GM21619 (cell line): ENCODE measurements around the gene NTM.

ENCODE experiments used
- ATAC-seq: cut with Tn5 transposase; IDR thresholded peaks from one replicate; pipeline ENCODE4 v1.9.1; 2021; ENCODE audit not compliant: unreplicated experiment

NTM gene

GRCh38 chr11:131845255-131845654 lies 474.8 kb downstream of the NTM start:
- no peak for ATAC-seq

- no peak for ATAC-seq
These were observed 479.1 kb downstream of the NTM start for GRCh38 chr11:131849485-131849884.

GRCh38 chr11:131850507-131850906 lies 480.1 kb downstream of the NTM start:
- no peak for ATAC-seq

- ATAC-seq, result no peak
These were observed 481.7 kb downstream of the NTM start for GRCh38 chr11:131851964-131852755.

GRCh38 chr11:131852757-131853156 lies 482.3 kb downstream of the NTM start:
- no peak for ATAC-seq

- ATAC-seq, result no peak
These were observed 484.0 kb downstream of the NTM start for GRCh38 chr11:131854391-131854790.

DNA sequence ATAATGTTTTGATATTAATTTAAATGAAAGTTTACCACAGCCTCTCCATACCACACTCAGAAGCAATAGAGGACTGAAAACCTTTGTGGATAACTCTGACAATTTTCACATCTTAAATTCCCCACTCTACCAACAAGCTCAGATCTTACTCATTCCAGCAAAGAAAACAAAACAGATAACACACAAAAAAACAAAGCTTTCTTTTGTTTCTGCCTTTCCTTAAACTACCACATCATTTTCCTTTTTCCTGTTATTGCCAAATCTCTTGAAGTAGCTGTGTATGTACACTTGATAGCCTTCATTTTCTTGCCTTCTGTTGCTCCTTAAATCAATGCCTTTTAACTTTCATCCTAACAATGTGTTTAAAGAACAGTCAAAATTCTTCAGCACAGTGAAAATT lies 484.9 kb downstream of the NTM start:
- no peak for ATAC-seq

GRCh38 chr11:131857246-131857645 lies 486.8 kb downstream of the NTM start:
- no peak for ATAC-seq

- ATAC-seq, result no peak
These were observed 488.1 kb downstream of the NTM start for GRCh38 chr11:131858505-131858904.

GRCh38 chr11:131859538-131860210 lies 489.3 kb downstream of the NTM start:
- no peak for ATAC-seq

DNA sequence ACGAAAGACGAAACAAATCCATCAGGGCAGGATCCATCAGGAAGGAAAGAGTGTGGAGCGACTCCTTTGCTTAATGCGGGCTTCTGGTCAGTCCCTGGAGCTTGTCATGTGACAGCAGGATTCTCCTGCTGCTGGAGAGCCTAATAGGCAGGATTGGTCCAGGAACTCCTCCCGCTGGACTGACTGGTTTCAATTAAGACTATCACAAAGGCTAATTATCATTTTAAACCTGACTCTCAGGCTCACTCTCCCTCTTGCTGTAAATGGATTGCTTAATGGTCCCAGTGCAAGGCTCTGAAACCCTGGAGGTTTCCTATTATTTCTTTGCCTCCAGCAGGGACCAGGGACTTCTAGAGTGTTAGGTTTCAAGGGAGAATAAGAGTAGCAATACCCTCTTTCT lies 493.8 kb downstream of the NTM start:
- ATAC-seq, result no peak

DNA sequence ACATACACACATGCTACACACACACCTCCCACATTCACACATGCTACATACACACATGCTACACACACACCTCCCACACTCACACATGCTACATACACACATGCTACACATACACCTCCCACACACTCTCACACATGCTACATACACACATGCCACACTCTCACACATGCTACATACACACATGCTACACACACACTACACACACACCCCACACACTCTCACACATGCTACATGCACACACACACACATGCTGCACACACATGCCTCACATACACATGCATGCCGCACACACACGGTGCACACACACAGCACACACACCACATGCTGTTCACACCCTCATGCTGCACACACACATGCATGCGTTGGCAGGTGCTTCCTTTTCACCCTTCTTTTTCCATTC lies 495.4 kb downstream of the NTM start:
- no peak for ATAC-seq

DNA sequence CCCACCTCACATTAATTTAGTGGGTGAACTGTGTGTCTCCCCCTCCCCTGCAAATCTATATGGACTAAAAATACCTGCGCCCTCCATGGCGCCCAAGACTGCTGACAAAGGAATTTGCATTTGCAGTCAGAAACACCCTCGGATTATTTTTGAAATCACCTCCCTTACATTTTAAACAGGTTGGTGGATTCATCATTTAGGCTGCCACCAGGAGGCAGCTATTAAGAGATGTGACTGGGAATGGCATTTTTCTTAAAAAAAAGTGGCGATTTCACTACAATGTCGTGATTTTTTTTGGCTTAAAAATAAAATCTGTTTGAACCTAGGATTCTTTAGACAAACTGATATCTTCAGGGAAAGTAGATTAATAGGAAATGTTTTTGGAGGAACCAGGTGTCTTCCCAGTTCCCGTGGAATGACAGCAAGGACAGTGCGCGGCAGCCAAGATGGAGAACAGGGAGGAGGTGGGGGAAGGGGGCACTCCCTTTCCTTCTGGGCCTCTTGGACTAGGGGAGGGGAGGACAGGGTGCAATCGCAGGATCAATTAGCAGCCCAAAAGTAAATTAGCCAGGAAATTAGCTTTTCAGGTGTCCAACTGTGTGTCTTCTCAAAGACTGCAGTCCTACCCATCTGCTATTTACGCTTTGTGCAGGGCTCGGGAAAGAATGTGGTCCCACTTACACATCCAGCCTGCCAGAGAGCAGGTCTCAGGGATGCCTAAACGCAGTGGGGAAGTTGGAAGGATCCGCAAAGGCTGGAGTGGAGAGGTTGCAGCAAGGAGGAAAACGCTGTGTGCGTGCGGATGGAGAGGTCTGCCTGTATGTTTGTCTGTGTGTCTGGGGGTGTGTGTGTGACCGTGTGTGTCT lies 496.4 kb downstream of the NTM start:
- no peak for ATAC-seq

- no peak for ATAC-seq
These were observed 497.2 kb downstream of the NTM start for GRCh38 chr11:131867457-131868257.

DNA sequence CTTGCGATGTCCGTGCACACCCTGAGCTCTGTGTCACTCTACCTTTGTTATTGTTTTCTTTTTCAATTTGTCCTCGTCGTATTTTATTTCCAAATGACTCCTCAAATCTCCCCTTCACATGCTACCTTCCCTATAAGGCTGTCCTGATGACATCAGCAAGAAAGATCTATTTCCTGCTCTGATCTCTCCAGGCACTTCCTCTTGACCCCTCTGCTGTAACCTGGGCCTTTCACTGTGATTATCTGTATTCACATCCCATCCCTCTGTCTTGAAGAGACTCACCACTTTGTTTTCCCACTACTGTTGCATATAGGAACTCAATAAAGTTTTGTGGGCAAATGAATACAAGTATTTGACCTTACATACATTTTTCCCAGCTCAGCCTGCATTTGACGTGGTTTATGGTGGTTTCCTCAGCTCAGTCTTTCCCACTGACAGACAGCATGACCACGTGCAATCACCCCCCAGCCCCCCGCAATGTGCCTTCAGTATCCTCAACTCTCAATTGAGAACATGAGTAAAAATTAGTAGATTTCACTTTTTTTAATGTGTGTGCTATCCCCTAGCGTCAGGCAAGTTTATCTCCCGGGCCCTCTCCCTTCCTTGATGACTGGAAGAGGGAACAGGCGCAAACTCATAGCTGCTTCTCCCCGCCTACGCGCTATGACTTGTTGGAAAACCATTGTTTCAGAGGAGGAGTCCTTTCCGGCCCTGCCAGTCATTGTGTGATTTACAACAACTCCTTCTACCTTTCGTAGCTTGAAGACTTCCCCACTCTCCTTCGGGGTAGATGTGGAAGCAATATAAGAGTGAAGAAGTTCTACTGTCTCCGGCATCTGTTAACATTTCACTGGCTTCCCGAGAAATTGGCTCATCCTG lies 498.5 kb downstream of the NTM start:
- ATAC-seq, result no peak

DNA sequence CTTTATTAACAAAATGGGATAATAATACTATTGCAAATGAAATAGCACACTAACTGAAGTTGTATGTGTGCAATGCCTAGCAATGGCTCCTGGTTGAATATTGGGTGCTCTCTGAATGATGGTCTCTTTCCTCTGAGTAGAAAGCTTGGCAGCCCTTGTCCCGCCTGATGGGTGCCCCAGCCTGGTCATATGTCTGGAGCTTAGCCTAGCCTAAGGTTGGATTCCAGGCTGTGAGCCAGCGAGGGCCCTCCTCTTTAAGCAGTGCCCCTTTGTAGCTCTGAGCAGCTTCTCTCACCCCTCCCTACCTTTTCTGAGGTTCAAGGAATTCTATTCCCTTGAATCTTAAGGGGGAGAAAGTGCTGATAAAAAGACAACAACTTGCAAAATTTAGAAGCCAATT lies 499.9 kb downstream of the NTM start:
- ATAC-seq, result no peak

DNA sequence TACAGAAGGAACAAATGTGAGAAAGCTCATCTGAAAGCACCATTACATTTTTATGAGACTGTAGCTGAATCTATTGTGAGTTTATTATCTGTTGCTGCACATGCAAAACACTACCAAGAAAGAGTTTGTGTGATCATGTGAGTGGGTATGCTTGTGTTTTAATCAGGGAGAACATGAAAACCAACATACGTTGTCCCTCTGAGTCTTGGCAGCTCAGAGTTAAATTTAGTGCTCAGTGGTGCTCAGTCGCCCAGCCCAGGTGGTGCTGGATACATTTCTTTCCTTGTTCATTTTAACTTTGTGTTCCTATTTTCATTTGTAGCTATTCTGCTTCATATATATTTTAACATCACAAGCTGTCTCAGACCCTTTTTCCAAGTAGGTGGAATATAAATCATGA lies 500.6 kb downstream of the NTM start:
- ATAC-seq, result no peak

- no peak for ATAC-seq
These were observed 503.7 kb downstream of the NTM start for GRCh38 chr11:131874070-131874469.

GRCh38 chr11:131875611-131876010 lies 505.2 kb downstream of the NTM start:
- ATAC-seq, result no peak
